Prostate gland (tissue), 2 donors: ENCODE measurements around the gene NUP50.

Experiments used
- CTCF ChIP-seq, 4 experiments: fragments of 200-600 bp in 2 of 4; fragments of 450-650 bp in 2 of 4; sonication (generic) in 2 of 4; IDR thresholded peaks; 1 replicate in 3 of 4; 2 replicates in 1 of 4; pipeline ENCODE4 v1.5.1; 2016 to 2019; ENCODE audit warnings: antibody characterized with exemption in 4 of 4, mild to moderate bottlenecking in 2 of 4, moderate library complexity in 2 of 4
- POLR2A ChIP-seq: fragments of 450-650 bp; IDR thresholded peaks from one replicate; pipeline ENCODE4 v1.6.1; 2016; ENCODE audit warnings: antibody characterized with exemption, mild to moderate bottlenecking

DNA sequence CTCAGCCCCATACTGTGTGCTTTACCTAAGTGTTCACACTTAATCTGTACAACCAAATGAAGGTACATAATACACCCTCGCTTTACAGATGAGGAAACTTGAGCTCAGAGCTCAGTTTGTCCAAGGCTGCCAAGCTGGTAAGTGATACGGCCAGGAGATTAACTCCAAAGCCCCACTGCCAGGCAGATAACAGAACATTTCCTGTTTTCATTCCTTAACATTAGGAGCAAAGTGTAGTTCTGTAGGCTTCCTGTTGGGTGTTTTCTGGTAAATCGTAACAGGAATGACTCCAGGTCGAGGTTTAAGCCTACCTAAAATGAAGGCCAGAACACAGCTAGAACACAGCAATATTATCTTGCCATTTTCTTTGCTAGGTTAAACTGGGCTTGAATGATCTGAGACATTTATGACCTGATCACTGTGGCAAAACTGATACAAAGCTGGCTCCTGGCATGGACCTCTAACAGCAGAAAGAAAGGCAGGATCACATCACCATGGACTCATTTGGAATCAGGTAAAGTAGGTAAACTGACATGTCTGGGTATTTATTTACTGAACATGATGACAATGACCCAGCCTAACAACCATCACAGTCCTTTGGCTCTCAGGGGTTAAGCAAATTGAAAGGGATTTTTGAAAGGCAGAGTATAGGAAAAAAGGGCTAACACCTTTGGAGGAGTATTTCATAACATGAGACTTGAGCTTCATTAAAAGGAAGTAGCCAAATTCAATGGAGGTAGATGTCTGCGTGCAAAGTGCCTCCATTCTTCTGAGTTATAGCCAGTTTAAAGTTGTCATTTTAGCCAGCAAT lies 3.9 kb upstream of the NUP50 start:
- TF ChIP-seq POLR2A (no peak), CTCF (IDR thresholded peaks at IDR 0.05) (no peak)
